Stomach (tissue), 4 donors: ENCODE results near the gene GFPT2.

Experiments
- CTCF ChIP-seq, 7 experiments: fragments of 450-650 bp in 4 of 7; fragments of 200-600 bp in 3 of 7; sonication (generic) in 3 of 7; IDR thresholded peaks; one replicate each; pipeline ENCODE4 v1.5.1; 2016 to 2019; ENCODE audit warnings: antibody characterized with exemption in 7 of 7, control low read depth in 2 of 7, mild to moderate bottlenecking in 1 of 7
- POLR2AphosphoS5 ChIP-seq, 3 donors: sonication (generic); formaldehyde crosslinking; IDR thresholded peaks; one replicate each; pipeline ENCODE4 v1.6.1; 2016; ENCODE audit warnings: antibody characterized with exemption in 3 of 3

GRCh38 chr5:180376511-180376910, 23.4 kb upstream of the GFPT2 start:
- no peak for TF ChIP-seq POLR2AphosphoS5 (IDR thresholded peaks at IDR 0.05)
- no peak for TF ChIP-seq CTCF (IDR thresholded peaks at IDR 0.05)
